Thoracic aorta (tissue), 2 donors: Measurements from ENCODE around the gene CYP2W1. TPM values are rescaled to one million over a fixed set of nuclear protein-coding genes. Genes with fewer than 3 reads are reported as not detected.

Experiments
- ATAC-seq: fragments of 150-250 bp; one replicate; pipeline ENCODE4 v1.8.0; 2017; ENCODE audit warnings: low read depth; ENCODE audit not compliant: insufficient number of reproducible peaks, low FRiP score
- DNase-seq: peaks from one replicate; pipeline ENCODE4 v3.0.0-alpha.2; 2020; ENCODE audit warnings: low spot score
- H3K27ac ChIP-seq, 2 donors: fragments of 200-600 bp; sonication (generic); 1 replicate in 1 of 2; 2 replicates in 1 of 2; pipeline ENCODE4 v1.5.1; 2016; ENCODE audit warnings: mild to moderate bottlenecking in 2 of 2, moderate library complexity in 2 of 2
- H3K27me3 ChIP-seq: fragments of 200-600 bp; sonication (generic); replicated peaks from 2 replicates; pipeline ENCODE4 v1.6.0; 2016; ENCODE audit warnings: mild to moderate bottlenecking; ENCODE audit not compliant: insufficient read depth
- H3K36me3 ChIP-seq: fragments of 200-600 bp; sonication (generic); one replicate; pipeline ENCODE4 v1.5.1; 2016
- H3K4me1 ChIP-seq, 2 donors: fragments of 200-600 bp; sonication (generic); 1 replicate in 1 of 2; 2 replicates in 1 of 2; pipeline versions ENCODE4 v1.5.1 to v1.6.0; 2016; ENCODE audit warnings: low read depth in 2 of 2, mild to moderate bottlenecking in 1 of 2; ENCODE audit not compliant: control insufficient read depth in 1 of 2
- H3K4me3 ChIP-seq: fragments of 200-600 bp; sonication (generic); 2 replicates; pipeline ENCODE4 v1.5.1; 2016; ENCODE audit warnings: mild to moderate bottlenecking
- H3K9me3 ChIP-seq: fragments of 200-600 bp; sonication (generic); 2 replicates; pipeline ENCODE4 v1.5.1; 2016
- total RNA-seq, 2 donors: library from RNA; depleted of rRNA; stranded (reverse); fragments of >200 nt; gene quantifications; one replicate each; pipeline versions ENCODE4 v1.1.0 to v1.2.3, GENCODE V29; 2016
- TF ChIP-seq, protein P1 (sequence below): fragments of 200-600 bp; sonication (generic); IDR thresholded peaks from one replicate; pipeline ENCODE4 v1.5.1; 2019; ENCODE audit warnings: antibody characterized with exemption

Gene CYP2W1
- total RNA-seq, 2 donors from 2014 or later, result not detected

DNA sequence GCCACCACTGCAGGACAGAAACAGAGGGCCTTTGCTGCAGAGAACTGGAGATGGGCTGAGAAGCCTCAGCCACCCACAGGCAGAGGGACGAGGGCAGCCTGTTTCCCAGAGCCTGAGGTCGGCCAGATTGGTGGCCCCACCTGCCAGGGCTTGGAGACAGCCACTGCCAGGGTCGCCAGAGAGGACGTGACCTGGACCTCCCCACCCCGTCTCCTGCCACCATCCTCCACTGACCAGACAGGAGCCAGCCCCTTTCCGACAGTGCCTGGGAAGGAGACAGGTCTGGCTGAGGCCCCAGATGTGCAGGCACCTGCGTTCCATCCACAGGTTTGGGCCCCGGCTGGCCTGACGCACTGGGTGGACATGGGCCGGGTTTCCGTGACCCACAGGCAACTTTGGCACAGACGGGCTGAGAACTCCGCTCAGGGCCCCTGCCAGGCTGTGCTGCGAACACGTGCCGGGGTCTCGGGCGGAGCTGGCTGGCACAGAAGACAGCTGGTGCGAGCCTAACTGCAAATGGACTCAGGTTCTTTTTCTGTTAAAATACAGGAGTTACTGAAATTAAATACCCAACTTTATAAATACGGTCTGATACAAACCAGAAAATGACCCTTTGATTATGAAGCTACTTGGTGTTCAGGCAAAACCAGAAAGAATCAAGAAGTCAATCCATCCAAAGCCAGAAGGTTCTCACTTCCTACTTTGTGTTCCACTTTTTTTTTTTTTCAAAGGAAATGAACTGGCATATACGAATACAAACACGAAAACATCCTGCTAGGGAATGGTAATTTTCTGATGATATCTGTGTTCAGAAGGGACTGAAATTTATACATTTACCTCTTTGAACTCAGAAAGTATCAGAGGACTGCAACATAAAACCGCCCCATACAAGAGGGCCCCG, 14.5 kb upstream of the CYP2W1 start:
- H3K36me3 ChIP-seq, result peaks cover 47% of the 10 kb centered on the region
- no peaks in the 10 kb centered on the region for H3K9me3 ChIP-seq
- ATAC-seq (no peak), DNase-seq (no peak)
- no peak overlapping the region for H3K27ac ChIP-seq
- H3K4me3 ChIP-seq, result no peak overlapping the region
- TF ChIP-seq, protein P1, sequence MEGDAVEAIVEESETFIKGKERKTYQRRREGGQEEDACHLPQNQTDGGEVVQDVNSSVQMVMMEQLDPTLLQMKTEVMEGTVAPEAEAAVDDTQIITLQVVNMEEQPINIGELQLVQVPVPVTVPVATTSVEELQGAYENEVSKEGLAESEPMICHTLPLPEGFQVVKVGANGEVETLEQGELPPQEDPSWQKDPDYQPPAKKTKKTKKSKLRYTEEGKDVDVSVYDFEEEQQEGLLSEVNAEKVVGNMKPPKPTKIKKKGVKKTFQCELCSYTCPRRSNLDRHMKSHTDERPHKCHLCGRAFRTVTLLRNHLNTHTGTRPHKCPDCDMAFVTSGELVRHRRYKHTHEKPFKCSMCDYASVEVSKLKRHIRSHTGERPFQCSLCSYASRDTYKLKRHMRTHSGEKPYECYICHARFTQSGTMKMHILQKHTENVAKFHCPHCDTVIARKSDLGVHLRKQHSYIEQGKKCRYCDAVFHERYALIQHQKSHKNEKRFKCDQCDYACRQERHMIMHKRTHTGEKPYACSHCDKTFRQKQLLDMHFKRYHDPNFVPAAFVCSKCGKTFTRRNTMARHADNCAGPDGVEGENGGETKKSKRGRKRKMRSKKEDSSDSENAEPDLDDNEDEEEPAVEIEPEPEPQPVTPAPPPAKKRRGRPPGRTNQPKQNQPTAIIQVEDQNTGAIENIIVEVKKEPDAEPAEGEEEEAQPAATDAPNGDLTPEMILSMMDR, result no peak
- H3K27me3 ChIP-seq, result no peaks in the 10 kb centered on the region
- H3K4me1 ChIP-seq, result peaks cover 25 to 43% of the 10 kb centered on the region in 2 donors

GRCh38 chr7:969403-969802, 13.6 kb upstream of the CYP2W1 start:
- TF ChIP-seq, protein P1, result no peak
- ATAC-seq (no peak), DNase-seq (no peak)
- no peaks in the 10 kb centered on the region for H3K9me3 ChIP-seq
- H3K4me3 ChIP-seq, result no peak overlapping the region
- peaks cover 47% of the 10 kb centered on the region for H3K36me3 ChIP-seq
- H3K4me1 ChIP-seq, result peaks cover 27 to 43% of the 10 kb centered on the region in 2 donors
- H3K27me3 ChIP-seq, result no peaks in the 10 kb centered on the region
- H3K27ac ChIP-seq, result no peak overlapping the region

GRCh38 chr7:970744-971143, 12.2 kb upstream of the CYP2W1 start:
- H3K27me3 ChIP-seq, result no peaks in the 10 kb centered on the region
- H3K4me1 ChIP-seq, result peaks cover 18 to 36% of the 10 kb centered on the region in 2 donors
- ATAC-seq (no peak), DNase-seq (no peak)
- peaks cover 47% of the 10 kb centered on the region for H3K36me3 ChIP-seq
- H3K9me3 ChIP-seq, result no peaks in the 10 kb centered on the region
- H3K4me3 ChIP-seq, result no peak overlapping the region
- H3K27ac ChIP-seq, result no peak overlapping the region
- TF ChIP-seq, protein P1, result no peak

DNA sequence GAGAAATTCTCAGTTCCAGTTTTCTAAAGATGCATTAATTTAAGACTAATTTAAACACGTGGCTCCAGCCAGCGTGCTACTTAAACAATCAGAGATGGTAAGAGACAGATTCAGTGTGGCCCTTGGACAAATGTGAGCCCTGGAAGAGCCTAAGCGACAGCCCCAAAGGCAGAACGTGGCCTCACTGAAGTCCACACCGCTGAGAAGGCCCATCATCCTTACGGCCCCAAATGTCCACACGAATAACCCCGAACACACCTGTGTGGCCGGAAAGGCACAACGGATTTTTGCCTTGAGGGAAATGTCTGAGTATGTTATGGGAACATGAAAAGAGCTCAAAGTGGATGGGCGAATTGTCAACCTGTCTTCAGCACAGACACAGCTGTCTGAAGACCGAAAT, 10.9 kb upstream of the CYP2W1 start:
- no peaks in the 10 kb centered on the region for H3K27me3 ChIP-seq
- no peak for ATAC-seq
- no peak overlapping the region for H3K27ac ChIP-seq
- TF ChIP-seq, protein P1, result no peak
- peaks cover 15 to 26% of the 10 kb centered on the region in 2 donors for H3K4me1 ChIP-seq
- no peaks in the 10 kb centered on the region for H3K9me3 ChIP-seq
- peaks cover 42% of the 10 kb centered on the region for H3K36me3 ChIP-seq
- no peak overlapping the region for H3K4me3 ChIP-seq
- DNase-seq, result no peak

- peaks cover 15 to 26% of the 10 kb centered on the region in 2 donors for H3K4me1 ChIP-seq
- TF ChIP-seq, protein P1, result no peak
Measured at GRCh38 chr7:972676-973309, 10.2 kb upstream of the CYP2W1 start.

More at GRCh38 chr7:972676-973309, 10.2 kb upstream of the CYP2W1 start:
- no peak overlapping the region for H3K4me3 ChIP-seq
- DNase-seq (no peak), ATAC-seq (no peak)
- H3K9me3 ChIP-seq, result no peaks in the 10 kb centered on the region
- no peak overlapping the region for H3K27ac ChIP-seq
- no peaks in the 10 kb centered on the region for H3K27me3 ChIP-seq
- H3K36me3 ChIP-seq, result peaks cover 36% of the 10 kb centered on the region
